ENCODE measurements around the gene SFI1. TPM values are rescaled to one million over a fixed set of nuclear protein-coding genes. Genes with fewer than 3 reads are reported as not detected.

Gene SFI1
- total RNA-seq, 1 experiment from 2014 or later, result 53.1 TPM

- TF ChIP-seq REST (IDR thresholded peaks at IDR 0.05; ENCODE audit: low read depth) (no peak), CBX3 (IDR thresholded peaks at IDR 0.05; ENCODE audit: low read depth) (no peak), CTCF (IDR thresholded peaks at IDR 0.05 in 2 of 3, conservative IDR thresholded peaks at IDR 0.05 in 1 of 3; ENCODE audit: borderline replicate concordance in 1 of 3, insufficient read depth in 1 of 3, low read depth in 2 of 3, low read length in 2 of 3) (no peak), YY1 (IDR thresholded peaks at IDR 0.05; ENCODE audit: extremely low read depth, insufficient replicate concordance, low read depth, low read length) (no peak), FOSL1 (IDR thresholded peaks at IDR 0.05; ENCODE audit: low read depth) (no peak), TCF7L2 (IDR thresholded peaks at IDR 0.05; ENCODE audit: borderline replicate concordance, extremely low read depth, insufficient read depth, insufficient read length) (no peak)
Observed at GRCh38 chr22:31612891-31613285, 116.6 kb downstream of the SFI1 start (continued).

- ChIA-PET POLR2A (interaction anchor here (0.8 kb wide), 1 partner anchor 17 kb away, joined by 3 read pairs; no protein-coding TSS in a partner anchor), RAD21 (ENCODE audit: low non-redundant PET in 1 of 2, low total read pairs in 2 of 2, uncharacterized antibody in 2 of 2, unreplicated experiment in 2 of 2) (interaction anchor here in 1 of 2 experiments (1.0 kb wide), 1 partner anchor 357 kb away, joined by 4 read pairs; no protein-coding TSS in a partner anchor), CTCF (no interaction called here)
- H3K9me2 ChIP-seq (ENCODE audit: insufficient read depth), result no peaks in the 10 kb centered on the region
- H3K4me1 ChIP-seq (ENCODE audit: control insufficient read depth in 1 of 2, insufficient read depth in 2 of 2, low read length in 2 of 2), result no peaks in the 10 kb centered on the region
- H3K4me3 ChIP-seq (replicated peaks in 1 of 2; ENCODE audit: low read depth in 1 of 2, low read length in 2 of 2), result no peak overlapping the region
- no peak for TF ChIP-seq FOSL1 (IDR thresholded peaks at IDR 0.05; ENCODE audit: low read depth)
- TF ChIP-seq SP1 (IDR thresholded peaks at IDR 0.05; ENCODE audit: low read depth), result no peak
- no peak for TF ChIP-seq POLR2AphosphoS5 (IDR thresholded peaks at IDR 0.05; ENCODE audit: low read depth, low read length)
- TF ChIP-seq ZNF274 (IDR thresholded peaks at IDR 0.05; ENCODE audit: low read depth, low read length), result no peak
- no peak for TF ChIP-seq ZFX (IDR thresholded peaks at IDR 0.05)
- no peak for TF ChIP-seq SRF (IDR thresholded peaks at IDR 0.05; ENCODE audit: low read depth)
- TF ChIP-seq EGR1 (IDR thresholded peaks at IDR 0.05; ENCODE audit: low read depth), result no peak
- TF ChIP-seq JUND (IDR thresholded peaks at IDR 0.05), result no peak
- no peaks in the 10 kb centered on the region for H3K79me2 ChIP-seq (ENCODE audit: insufficient read depth, low read length)
- no peaks in the 10 kb centered on the region for H3K27me3 ChIP-seq (ENCODE audit: insufficient read depth, low read length)
- no peaks in the 10 kb centered on the region for H4K20me1 ChIP-seq (ENCODE audit: insufficient read depth)
- peaks cover 0 to under 1% of the 10 kb centered on the region in 2 experiments; a peak in 1 of 4 replicates for H3K36me3 ChIP-seq (ENCODE audit: control insufficient read depth in 1 of 2, insufficient read depth in 2 of 2, low read length in 2 of 2)
- no peak overlapping the region for H3K4me2 ChIP-seq (ENCODE audit: low read length)
- no peak for ATAC-seq
- no peak overlapping the region for H3K9ac ChIP-seq (ENCODE audit: low read length)
- no TSS peak for BruUV-seq (replicated peaks)
- DNase-seq (ENCODE audit: low read depth, low spot score), result no peak
- no peaks in the 10 kb centered on the region for H3K9me3 ChIP-seq (ENCODE audit: control insufficient read depth in 1 of 2, insufficient read depth in 1 of 2, low read depth in 1 of 2, low read length in 2 of 2)
- no peak overlapping the region for H2AFZ ChIP-seq (ENCODE audit: low read depth, low read length, poor library complexity, severe bottlenecking)
- intact Hi-C loops (cut with micrococcal nuclease), result no loop called here
- H3K27ac ChIP-seq (ENCODE audit: low read depth, low read length), result no peak overlapping the region
Observed at GRCh38 chr22:31613286-31613903, 117.1 kb downstream of the SFI1 start.

Data from HCT116 (cell line).